Measurements from ENCODE around the gene SERPINE3. TPM values are rescaled to one million over a fixed set of nuclear protein-coding genes. Genes with fewer than 3 reads are reported as not detected.

SERPINE3 gene
- total RNA-seq, 1 experiment from 2014 or later: 0.59 TPM

GRCh38 chr13:51348069-51348967 is 8.8 kb downstream of the SERPINE3 start (continued):
- TF ChIP-seq, protein P1, sequence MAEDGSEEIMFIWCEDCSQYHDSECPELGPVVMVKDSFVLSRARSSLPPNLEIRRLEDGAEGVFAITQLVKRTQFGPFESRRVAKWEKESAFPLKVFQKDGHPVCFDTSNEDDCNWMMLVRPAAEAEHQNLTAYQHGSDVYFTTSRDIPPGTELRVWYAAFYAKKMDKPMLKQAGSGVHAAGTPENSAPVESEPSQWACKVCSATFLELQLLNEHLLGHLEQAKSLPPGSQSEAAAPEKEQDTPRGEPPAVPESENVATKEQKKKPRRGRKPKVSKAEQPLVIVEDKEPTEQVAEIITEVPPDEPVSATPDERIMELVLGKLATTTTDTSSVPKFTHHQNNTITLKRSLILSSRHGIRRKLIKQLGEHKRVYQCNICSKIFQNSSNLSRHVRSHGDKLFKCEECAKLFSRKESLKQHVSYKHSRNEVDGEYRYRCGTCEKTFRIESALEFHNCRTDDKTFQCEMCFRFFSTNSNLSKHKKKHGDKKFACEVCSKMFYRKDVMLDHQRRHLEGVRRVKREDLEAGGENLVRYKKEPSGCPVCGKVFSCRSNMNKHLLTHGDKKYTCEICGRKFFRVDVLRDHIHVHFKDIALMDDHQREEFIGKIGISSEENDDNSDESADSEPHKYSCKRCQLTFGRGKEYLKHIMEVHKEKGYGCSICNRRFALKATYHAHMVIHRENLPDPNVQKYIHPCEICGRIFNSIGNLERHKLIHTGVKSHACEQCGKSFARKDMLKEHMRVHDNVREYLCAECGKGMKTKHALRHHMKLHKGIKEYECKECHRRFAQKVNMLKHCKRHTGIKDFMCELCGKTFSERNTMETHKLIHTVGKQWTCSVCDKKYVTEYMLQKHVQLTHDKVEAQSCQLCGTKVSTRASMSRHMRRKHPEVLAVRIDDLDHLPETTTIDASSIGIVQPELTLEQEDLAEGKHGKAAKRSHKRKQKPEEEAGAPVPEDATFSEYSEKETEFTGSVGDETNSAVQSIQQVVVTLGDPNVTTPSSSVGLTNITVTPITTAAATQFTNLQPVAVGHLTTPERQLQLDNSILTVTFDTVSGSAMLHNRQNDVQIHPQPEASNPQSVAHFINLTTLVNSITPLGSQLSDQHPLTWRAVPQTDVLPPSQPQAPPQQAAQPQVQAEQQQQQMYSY (CRISPR knock-in tag; IDR thresholded peaks at IDR 0.05): no peak
- TF ChIP-seq, protein P2, sequence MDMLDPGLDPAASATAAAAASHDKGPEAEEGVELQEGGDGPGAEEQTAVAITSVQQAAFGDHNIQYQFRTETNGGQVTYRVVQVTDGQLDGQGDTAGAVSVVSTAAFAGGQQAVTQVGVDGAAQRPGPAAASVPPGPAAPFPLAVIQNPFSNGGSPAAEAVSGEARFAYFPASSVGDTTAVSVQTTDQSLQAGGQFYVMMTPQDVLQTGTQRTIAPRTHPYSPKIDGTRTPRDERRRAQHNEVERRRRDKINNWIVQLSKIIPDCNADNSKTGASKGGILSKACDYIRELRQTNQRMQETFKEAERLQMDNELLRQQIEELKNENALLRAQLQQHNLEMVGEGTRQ (CRISPR knock-in tag; IDR thresholded peaks at IDR 0.05): no peak

- Mint-ChIP-seq H3K9me3 (peaks cover 4% of the 10 kb centered on the region; the same call in 1 of the 2 replicates), H3K36me3 (no peaks in the 10 kb centered on the region), H3K4me3 (no peak overlapping the region), H3K27me3 (ENCODE audit: low read depth) (no peaks in the 10 kb centered on the region), H3K27ac (no peak overlapping the region), H3K4me1 (peaks cover 30% of the 10 kb centered on the region)
- POLR2A ChIA-PET: no interaction called here
- CTCF ChIA-PET: interaction anchor here (1.2 to 1.3 kb wide), 2 partner anchors 63 to 224 kb away, joined by 3 to 5 read pairs; no protein-coding TSS in a partner anchor
- DNase-seq (ENCODE audit: low spot score) (no peak), ATAC-seq (no peak)
- TF ChIP-seq MXD4 (CRISPR knock-in tag; IDR thresholded peaks at IDR 0.05; ENCODE audit: borderline replicate concordance) (no peak), KAT7 (CRISPR knock-in tag; IDR thresholded peaks at IDR 0.05; ENCODE audit: borderline replicate concordance) (no peak), TEAD1 (CRISPR knock-in tag; IDR thresholded peaks at IDR 0.05) (no peak), ZNF317 (CRISPR knock-in tag; IDR thresholded peaks at IDR 0.05; ENCODE audit: borderline replicate concordance, low read depth) (no peak), NR1H2 (CRISPR knock-in tag; IDR thresholded peaks at IDR 0.05) (no peak), MLX (CRISPR knock-in tag; IDR thresholded peaks at IDR 0.05) (no peak), ESRRA (CRISPR knock-in tag; IDR thresholded peaks at IDR 0.05; ENCODE audit: borderline replicate concordance) (no peak), STAT6 (CRISPR knock-in tag; conservative IDR thresholded peaks at IDR 0.05; ENCODE audit: low read depth) (no peak), HMGA2 (CRISPR knock-in tag; IDR thresholded peaks at IDR 0.05) (no peak), EMX1 (CRISPR knock-in tag; IDR thresholded peaks at IDR 0.05) (no peak), ZNF532 (CRISPR knock-in tag; IDR thresholded peaks at IDR 0.05; ENCODE audit: borderline replicate concordance) (no peak), NFATC4 (CRISPR knock-in tag; IDR thresholded peaks at IDR 0.05) (no peak), FOXJ3 (CRISPR knock-in tag; IDR thresholded peaks at IDR 0.05; ENCODE audit: borderline replicate concordance) (no peak), ATF1 (CRISPR knock-in tag; IDR thresholded peaks at IDR 0.05) (no peak)
- TF ChIP-seq, protein P3, sequence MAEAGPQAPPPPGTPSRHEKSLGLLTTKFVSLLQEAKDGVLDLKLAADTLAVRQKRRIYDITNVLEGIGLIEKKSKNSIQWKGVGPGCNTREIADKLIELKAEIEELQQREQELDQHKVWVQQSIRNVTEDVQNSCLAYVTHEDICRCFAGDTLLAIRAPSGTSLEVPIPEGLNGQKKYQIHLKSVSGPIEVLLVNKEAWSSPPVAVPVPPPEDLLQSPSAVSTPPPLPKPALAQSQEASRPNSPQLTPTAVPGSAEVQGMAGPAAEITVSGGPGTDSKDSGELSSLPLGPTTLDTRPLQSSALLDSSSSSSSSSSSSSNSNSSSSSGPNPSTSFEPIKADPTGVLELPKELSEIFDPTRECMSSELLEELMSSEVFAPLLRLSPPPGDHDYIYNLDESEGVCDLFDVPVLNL (CRISPR knock-in tag; IDR thresholded peaks at IDR 0.05; ENCODE audit: borderline replicate concordance, low read depth): no peak
- TF ChIP-seq, protein P4, sequence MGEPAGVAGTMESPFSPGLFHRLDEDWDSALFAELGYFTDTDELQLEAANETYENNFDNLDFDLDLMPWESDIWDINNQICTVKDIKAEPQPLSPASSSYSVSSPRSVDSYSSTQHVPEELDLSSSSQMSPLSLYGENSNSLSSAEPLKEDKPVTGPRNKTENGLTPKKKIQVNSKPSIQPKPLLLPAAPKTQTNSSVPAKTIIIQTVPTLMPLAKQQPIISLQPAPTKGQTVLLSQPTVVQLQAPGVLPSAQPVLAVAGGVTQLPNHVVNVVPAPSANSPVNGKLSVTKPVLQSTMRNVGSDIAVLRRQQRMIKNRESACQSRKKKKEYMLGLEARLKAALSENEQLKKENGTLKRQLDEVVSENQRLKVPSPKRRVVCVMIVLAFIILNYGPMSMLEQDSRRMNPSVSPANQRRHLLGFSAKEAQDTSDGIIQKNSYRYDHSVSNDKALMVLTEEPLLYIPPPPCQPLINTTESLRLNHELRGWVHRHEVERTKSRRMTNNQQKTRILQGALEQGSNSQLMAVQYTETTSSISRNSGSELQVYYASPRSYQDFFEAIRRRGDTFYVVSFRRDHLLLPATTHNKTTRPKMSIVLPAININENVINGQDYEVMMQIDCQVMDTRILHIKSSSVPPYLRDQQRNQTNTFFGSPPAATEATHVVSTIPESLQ (CRISPR knock-in tag; IDR thresholded peaks at IDR 0.05): no peak
Measured at GRCh38 chr13:51349016-51349415, 9.5 kb downstream of the SERPINE3 start.

Data from WTC11 (cell line).